Spleen (tissue), 11 donors: Measurements from ENCODE around the gene SURF2. TPM values are rescaled to one million over a fixed set of nuclear protein-coding genes. Genes with fewer than 3 reads are reported as not detected.
A peak's percentile ranks its signal among the peaks of the same experiment; 100 is the strongest.

Experiments used
- DNase-seq: peaks from one replicate; pipeline ENCODE4 v3.0.0-alpha.2; 2020
- H3K27ac ChIP-seq, 8 donors: fragments of 200-600 bp; sonication (generic) in 7 of 8; 1 replicate in 4 of 8; 2 replicates in 4 of 8; pipeline versions ENCODE4 v1.5.0 to v1.8.0; 2016 to 2021; ENCODE audit warnings: inconsistent platforms in 4 of 8, mild to moderate bottlenecking in 4 of 8, moderate library complexity in 1 of 8
- H3K27me3 ChIP-seq, 7 donors: fragments of 200-600 bp; sonication (generic) in 6 of 7; replicated peaks in 1 of 7; 1 replicate in 4 of 7; 2 replicates in 3 of 7; pipeline versions ENCODE4 v1.5.0 to v1.8.0; 2016 to 2021; ENCODE audit warnings: inconsistent platforms in 3 of 7, mild to moderate bottlenecking in 1 of 7
- H3K36me3 ChIP-seq, 6 donors: fragments of 200-600 bp; sonication (generic) in 5 of 6; 1 replicate in 4 of 6; 2 replicates in 2 of 6; pipeline versions ENCODE4 v1.5.0 to v1.8.0; 2016 to 2021; ENCODE audit warnings: inconsistent platforms in 2 of 6
- H3K4me1 ChIP-seq, 6 donors: fragments of 200-600 bp; sonication (generic) in 5 of 6; 1 replicate in 3 of 6; 2 replicates in 3 of 6; pipeline versions ENCODE4 v1.5.0 to v1.8.0; 2016 to 2021; ENCODE audit warnings: inconsistent platforms in 3 of 6
- H3K4me3 ChIP-seq, 8 donors: fragments of 200-600 bp; sonication (generic) in 7 of 8; 1 replicate in 4 of 8; 2 replicates in 4 of 8; pipeline versions ENCODE4 v1.5.0 to v1.8.0; 2016 to 2021; ENCODE audit warnings: inconsistent platforms in 4 of 8, mild to moderate bottlenecking in 4 of 8, moderate library complexity in 2 of 8
- H3K9me3 ChIP-seq, 8 donors: fragments of 200-600 bp; sonication (generic) in 7 of 8; 1 replicate in 4 of 8; 2 replicates in 4 of 8; pipeline versions ENCODE4 v1.5.0 to v1.8.0; 2016 to 2021; ENCODE audit warnings: inconsistent platforms in 4 of 8
- POLR2A ChIP-seq, 3 donors: fragments of 450-650 bp; IDR thresholded peaks; one replicate each; pipeline ENCODE4 v1.5.1; 2017; ENCODE audit warnings: antibody characterized with exemption in 3 of 3, mild to moderate bottlenecking in 1 of 3
- POLR2AphosphoS5 ChIP-seq, 3 donors: sonication (generic); formaldehyde crosslinking; IDR thresholded peaks; one replicate each; pipeline ENCODE4 v1.5.1; 2017; ENCODE audit warnings: antibody characterized with exemption in 3 of 3
- WGBS, 5 donors: extraction: QIAGEN DNeasy Blood & Tissue Kit in 3 of 5; methylation state at CpG; one replicate each; pipeline versions ENCODE4 v1.1.5 to v1.1.7; 2013 to 2018; 5-methylcytosine and 5-hydroxymethylcytosine counted together
- intact Hi-C: fragments of 100-400 bp; cut with DNase I; formaldehyde crosslinking; loops from one replicate; pipeline ENCODE4 v1.15.0; 2023; ENCODE audit warnings: low total_unique reads
- polyA plus RNA-seq, 3 donors: library from polyadenylated mRNA; stranded (reverse); fragments of 200-250 nt; gene quantifications; one replicate each; pipeline ENCODE4 v1.2.1, GENCODE V29; 2013
- total RNA-seq, 7 donors: library from RNA; depleted of rRNA in 3 of 7; stranded (reverse); fragments of >200 nt in 3 of 7; fragmentation: NEBNext Ultra II Directional in 4 of 7; extraction: Animal tissue kit (Norgen Biotek cat#: 25700) in 4 of 7; gene quantifications; one replicate each; pipeline versions ENCODE4 v1.1.0 to v1.2.1, GENCODE V29; 2016 to 2021
- TF ChIP-seq, protein P1 (sequence below), 11 experiments: fragments of 200-600 bp in 7 of 11; fragments of 450-650 bp in 4 of 11; sonication (generic) in 4 of 11; IDR thresholded peaks in 8 of 11; conservative IDR thresholded peaks in 3 of 11; 1 replicate in 7 of 11; 2 replicates in 4 of 11; pipeline versions ENCODE4 v1.4.0 to v1.8.0; 2016 to 2021; ENCODE audit warnings: antibody characterized with exemption in 11 of 11, inconsistent platforms in 4 of 11, mild to moderate bottlenecking in 1 of 11
- donor health status: healthy with polysubstance abuse.
- donor health status: DM: no; HTN: no; CAD: no; lungs with moderate emphysema.
- donor health status: DM: no; HTN: no; CAD: no.
- donor health status: Bipolar disorder and iron deficiency.
- donor health status: healthy.
- donor health status: DM: no; HTN: no; CAD: no.
- donor health status: DM: yes; HTN: yes; CAD: no.

SURF2 gene
- total and polyA plus RNA-seq, 10 donors = 6.5 to 32.6 (median 13.9) TPM

- Histone ChIP-seq H3K27me3 (peaks cover 0 to 3% (median 0%) of the 10 kb centered on the region in 7 donors), H3K27ac (no peak overlapping the region), H3K4me3 (no peak overlapping the region), H3K36me3 (no peaks in the 10 kb centered on the region), H3K9me3 (no peaks in the 10 kb centered on the region), H3K4me1 (peaks cover 0 to 8% (median 0%) of the 10 kb centered on the region in 6 donors)
- WGBS, 5 donors = 88 to 97% (median 93%) methylated on average over 17 of the region's 17 CpGs
- TF ChIP-seq POLR2AphosphoS5 (IDR thresholded peaks at IDR 0.05) (no peak), POLR2A (IDR thresholded peaks at IDR 0.05) (no peak)
- TF ChIP-seq, protein P1, sequence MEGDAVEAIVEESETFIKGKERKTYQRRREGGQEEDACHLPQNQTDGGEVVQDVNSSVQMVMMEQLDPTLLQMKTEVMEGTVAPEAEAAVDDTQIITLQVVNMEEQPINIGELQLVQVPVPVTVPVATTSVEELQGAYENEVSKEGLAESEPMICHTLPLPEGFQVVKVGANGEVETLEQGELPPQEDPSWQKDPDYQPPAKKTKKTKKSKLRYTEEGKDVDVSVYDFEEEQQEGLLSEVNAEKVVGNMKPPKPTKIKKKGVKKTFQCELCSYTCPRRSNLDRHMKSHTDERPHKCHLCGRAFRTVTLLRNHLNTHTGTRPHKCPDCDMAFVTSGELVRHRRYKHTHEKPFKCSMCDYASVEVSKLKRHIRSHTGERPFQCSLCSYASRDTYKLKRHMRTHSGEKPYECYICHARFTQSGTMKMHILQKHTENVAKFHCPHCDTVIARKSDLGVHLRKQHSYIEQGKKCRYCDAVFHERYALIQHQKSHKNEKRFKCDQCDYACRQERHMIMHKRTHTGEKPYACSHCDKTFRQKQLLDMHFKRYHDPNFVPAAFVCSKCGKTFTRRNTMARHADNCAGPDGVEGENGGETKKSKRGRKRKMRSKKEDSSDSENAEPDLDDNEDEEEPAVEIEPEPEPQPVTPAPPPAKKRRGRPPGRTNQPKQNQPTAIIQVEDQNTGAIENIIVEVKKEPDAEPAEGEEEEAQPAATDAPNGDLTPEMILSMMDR (IDR thresholded peaks at IDR 0.05 in 8 of 11, conservative IDR thresholded peaks at IDR 0.05 in 3 of 11) = no peak
- no peak for DNase-seq
- intact Hi-C loops = no loop called here
Observed at GRCh38 chr9:133384736-133385321, 28.5 kb downstream of the SURF2 start.

GRCh38 chr9:133385452-133385851 is 29.1 kb downstream of the SURF2 start:
- intact Hi-C loops = no loop called here
- Histone ChIP-seq H3K36me3 (no peaks in the 10 kb centered on the region), H3K27me3 (peaks cover 0 to 6% (median 0%) of the 10 kb centered on the region in 7 donors), H3K9me3 (no peaks in the 10 kb centered on the region), H3K4me1 (peaks cover 0 to 8% (median 0%) of the 10 kb centered on the region in 6 donors), H3K4me3 (no peak overlapping the region), H3K27ac (no peak overlapping the region)
- 78 to 93% (median 90%) methylated on average over 3 to 14 of the region's 14 CpGs for WGBS, 5 donors
- TF ChIP-seq POLR2AphosphoS5 (IDR thresholded peaks at IDR 0.05) (no peak), POLR2A (IDR thresholded peaks at IDR 0.05) (no peak)
- TF ChIP-seq, protein P1 (IDR thresholded peaks at IDR 0.05 in 8 of 11, conservative IDR thresholded peaks at IDR 0.05 in 3 of 11) = no peak
- no peak for DNase-seq

DNA sequence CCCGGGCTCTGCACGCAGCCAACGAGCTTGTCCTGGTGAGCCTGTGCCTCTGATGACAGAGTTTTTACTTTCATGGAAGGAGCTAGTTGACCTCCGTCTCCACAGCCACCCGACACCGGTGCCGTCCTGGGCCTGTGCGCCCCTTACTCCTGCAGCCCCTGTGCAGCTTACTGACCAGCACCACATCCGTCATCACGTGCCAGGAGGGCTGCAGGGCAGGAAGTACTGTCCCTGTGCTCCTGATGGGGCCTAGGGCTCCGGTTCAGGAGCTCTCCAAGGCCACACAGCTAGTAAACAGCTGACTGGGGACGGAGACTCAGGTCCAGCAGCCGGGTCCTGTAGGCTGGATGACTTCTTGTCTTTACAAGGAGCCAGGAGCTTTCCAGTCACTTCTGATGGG is 30.0 kb downstream of the SURF2 start:
- intact Hi-C loops = no loop called here
- WGBS, 5 donors = 70 to 82% (median 74%) methylated on average over 4 to 13 of the region's 13 CpGs
- TF ChIP-seq POLR2A (IDR thresholded peaks at IDR 0.05) (no peak), POLR2AphosphoS5 (IDR thresholded peaks at IDR 0.05) (peak in 1 of 3 donors; percentile 22)
- H3K27me3 ChIP-seq = peaks cover 0 to 13% (median 0%) of the 10 kb centered on the region in 7 donors
- no peaks in the 10 kb centered on the region for H3K9me3 ChIP-seq
- no peak overlapping the region for H3K4me3 ChIP-seq
- H3K4me1 ChIP-seq = peaks cover 0 to 8% (median 0%) of the 10 kb centered on the region in 6 donors
- no peak for DNase-seq
- H3K27ac ChIP-seq = no peak overlapping the region
- no peaks in the 10 kb centered on the region for H3K36me3 ChIP-seq

DNA sequence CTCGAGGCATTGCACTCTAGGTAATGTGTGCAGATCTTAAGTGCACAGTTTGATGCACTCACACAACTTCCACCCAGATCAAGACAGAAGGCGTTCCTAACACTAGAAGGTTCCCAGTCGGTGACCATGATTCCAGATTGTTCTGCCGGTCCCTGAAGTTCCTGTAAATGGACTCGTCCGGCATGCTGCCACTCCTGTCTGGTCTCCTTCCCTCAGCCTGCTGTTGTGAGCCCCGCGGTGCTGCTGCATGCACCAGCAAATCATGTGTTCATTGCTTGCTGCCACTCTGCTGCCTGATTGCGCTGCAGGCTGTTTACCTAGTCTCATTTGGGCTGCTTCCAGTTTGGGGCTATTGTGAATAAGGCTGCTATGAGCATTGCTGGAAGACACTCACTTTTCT is 31.3 kb downstream of the SURF2 start:
- H3K4me1 ChIP-seq = peaks cover 0 to 8% (median 0%) of the 10 kb centered on the region in 6 donors
- DNase-seq = no peak
- no peaks in the 10 kb centered on the region for H3K36me3 ChIP-seq
- intact Hi-C loops = no loop called here
- H3K27me3 ChIP-seq = peaks cover 0 to 19% (median 0%) of the 10 kb centered on the region in 7 donors
- no peak overlapping the region for H3K27ac ChIP-seq
- WGBS, 5 donors = 82 to 95% (median 91%) methylated on average over 9 of the region's 9 CpGs
- no peak overlapping the region for H3K4me3 ChIP-seq
- H3K9me3 ChIP-seq = no peaks in the 10 kb centered on the region
- TF ChIP-seq POLR2AphosphoS5 (IDR thresholded peaks at IDR 0.05) (no peak), POLR2A (IDR thresholded peaks at IDR 0.05) (no peak)
- TF ChIP-seq, protein P1 (IDR thresholded peaks at IDR 0.05 in 8 of 11, conservative IDR thresholded peaks at IDR 0.05 in 3 of 11) = no peak
